Testis (tissue), 2 donors: ENCODE results near the gene RXRA.

Experiments used
- POLR2A ChIP-seq: fragments of 450-650 bp; IDR thresholded peaks from one replicate; pipeline ENCODE4 v1.6.1; 2017; ENCODE audit warnings: antibody characterized with exemption, mild to moderate bottlenecking, moderate library complexity
- TF ChIP-seq, protein P1 (sequence below), 3 experiments: fragments of 450-650 bp in 2 of 3; fragments of 200-600 bp in 1 of 3; sonication (generic) in 1 of 3; IDR thresholded peaks; one replicate each; pipeline ENCODE4 v1.5.1; 2016 to 2019; ENCODE audit warnings: antibody characterized with exemption in 3 of 3, mild to moderate bottlenecking in 2 of 3, moderate library complexity in 1 of 3

DNA sequence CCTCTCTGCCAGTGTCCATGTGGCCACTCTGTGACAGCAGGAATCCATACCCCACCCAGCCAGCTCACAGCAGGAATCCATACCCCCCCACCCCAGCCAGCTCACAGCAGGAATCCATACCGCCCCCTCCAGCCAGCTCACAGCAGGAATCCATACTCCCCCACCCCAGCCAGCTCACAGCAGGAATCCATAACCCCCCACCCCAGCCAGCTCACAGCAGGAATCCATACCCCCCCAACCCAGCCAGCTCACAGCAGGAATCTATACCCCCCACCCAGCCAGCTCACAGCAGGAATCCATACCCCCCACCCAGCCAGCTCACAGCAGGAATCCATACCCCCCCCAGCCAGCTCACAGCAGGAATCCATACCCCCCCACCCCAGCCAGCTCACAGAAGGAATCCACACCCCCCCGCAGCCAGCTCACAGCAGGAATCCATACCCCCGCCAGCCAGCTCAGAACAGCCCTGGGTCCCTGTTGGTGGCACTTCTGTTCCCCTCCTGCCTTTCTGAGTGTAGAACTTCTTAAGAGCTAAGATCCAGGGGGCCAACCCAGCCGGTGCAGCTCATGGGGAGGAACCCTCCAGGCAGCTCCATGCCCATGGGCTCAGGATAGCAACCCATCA lies 8.4 kb upstream of the RXRA start:
- no peak for TF ChIP-seq POLR2A
- TF ChIP-seq, protein P1, sequence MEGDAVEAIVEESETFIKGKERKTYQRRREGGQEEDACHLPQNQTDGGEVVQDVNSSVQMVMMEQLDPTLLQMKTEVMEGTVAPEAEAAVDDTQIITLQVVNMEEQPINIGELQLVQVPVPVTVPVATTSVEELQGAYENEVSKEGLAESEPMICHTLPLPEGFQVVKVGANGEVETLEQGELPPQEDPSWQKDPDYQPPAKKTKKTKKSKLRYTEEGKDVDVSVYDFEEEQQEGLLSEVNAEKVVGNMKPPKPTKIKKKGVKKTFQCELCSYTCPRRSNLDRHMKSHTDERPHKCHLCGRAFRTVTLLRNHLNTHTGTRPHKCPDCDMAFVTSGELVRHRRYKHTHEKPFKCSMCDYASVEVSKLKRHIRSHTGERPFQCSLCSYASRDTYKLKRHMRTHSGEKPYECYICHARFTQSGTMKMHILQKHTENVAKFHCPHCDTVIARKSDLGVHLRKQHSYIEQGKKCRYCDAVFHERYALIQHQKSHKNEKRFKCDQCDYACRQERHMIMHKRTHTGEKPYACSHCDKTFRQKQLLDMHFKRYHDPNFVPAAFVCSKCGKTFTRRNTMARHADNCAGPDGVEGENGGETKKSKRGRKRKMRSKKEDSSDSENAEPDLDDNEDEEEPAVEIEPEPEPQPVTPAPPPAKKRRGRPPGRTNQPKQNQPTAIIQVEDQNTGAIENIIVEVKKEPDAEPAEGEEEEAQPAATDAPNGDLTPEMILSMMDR (IDR thresholded peaks at IDR 0.05), result no peak
